GM18873 (cell line): Measurements from ENCODE around the gene AKAP7.
"Not testable (repeated sequence)": the region's sequence is repeated elsewhere in the genome, so short reads cannot be mapped to it uniquely, and the experiment has no call there.

Source experiments
- ATAC-seq: cut with Tn5 transposase; IDR thresholded peaks from one replicate; pipeline ENCODE4 v1.9.1; 2021; ENCODE audit warnings: mild to moderate bottlenecking, moderate library complexity, moderate number of reproducible peaks; ENCODE audit not compliant: unreplicated experiment, low FRiP score

The AKAP7 gene

DNA sequence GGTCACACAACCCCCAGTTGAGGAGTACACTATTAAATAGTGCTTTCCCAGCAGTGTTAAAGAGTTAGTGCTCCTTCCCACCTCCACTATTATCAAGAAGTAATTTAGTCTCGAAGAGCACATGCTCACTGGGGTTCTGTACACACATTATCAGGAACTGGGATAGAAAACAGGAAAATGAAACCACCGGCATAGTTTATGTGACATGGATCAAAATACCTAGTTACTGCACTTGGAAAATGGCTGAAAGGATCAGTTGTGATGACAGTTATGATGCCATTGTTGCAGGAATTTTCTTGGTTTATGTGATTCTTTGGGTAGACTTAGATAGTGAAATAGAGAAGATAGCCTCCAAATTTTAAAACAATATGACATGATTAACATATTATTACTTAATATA is 152.9 kb downstream of the AKAP7 start:
- ATAC-seq: no peak

DNA sequence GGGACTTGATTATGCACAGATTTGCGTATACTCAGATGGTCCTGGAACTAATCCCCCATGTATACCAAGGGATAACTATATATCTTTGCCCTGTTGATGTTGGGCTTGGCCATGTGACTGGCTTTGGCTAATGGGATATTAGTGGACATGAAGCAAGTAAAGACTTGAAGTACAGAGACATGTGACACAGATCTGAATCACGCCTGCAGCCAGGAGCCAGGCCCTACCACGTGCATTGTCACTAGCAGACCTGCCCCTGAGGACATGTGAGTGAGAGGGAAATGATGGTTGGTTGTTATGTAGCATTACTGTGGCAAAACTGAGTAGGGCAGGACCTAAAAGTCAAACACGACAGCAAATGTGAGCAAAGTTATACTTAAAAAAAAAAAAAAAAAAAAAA is 155.7 kb downstream of the AKAP7 start:
- ATAC-seq: no peak

DNA sequence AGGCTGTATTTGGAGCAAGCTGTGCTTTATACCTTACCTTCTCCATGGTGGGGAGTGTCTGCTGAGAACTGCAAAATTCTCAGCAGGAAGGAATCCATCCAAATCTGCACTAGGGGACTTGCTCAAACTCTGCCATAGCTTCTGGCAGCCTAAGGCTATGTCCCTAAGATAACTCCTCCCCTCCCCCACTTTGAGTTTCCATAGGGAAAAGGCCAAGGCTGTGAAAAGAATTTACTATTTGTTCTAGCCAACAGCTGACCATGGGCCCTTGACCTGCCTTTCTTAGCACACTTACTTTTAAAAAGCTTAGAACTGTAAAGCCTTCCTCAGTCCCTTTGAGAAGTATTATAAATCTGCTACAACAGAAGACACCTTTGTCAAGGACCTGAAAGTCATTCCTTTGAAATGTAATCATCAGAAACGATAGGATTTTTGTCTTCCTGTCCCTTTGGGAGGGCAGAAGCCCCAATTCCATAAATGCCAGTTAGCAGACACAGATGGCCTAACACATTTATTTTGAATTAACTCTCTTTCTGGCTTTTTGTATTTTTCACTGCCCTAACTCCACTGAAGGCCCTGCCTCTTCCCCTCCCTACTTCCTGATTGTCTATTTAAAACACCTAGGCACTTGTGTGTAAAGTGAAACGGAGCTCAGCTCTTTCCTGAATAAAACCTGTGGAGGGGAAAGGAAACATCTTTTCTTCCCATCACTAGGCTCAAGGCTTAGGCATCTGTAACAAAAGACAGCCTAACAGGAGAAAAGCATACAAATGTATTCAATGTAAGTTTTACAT is 157.1 kb downstream of the AKAP7 start:
- ATAC-seq: no peak

DNA sequence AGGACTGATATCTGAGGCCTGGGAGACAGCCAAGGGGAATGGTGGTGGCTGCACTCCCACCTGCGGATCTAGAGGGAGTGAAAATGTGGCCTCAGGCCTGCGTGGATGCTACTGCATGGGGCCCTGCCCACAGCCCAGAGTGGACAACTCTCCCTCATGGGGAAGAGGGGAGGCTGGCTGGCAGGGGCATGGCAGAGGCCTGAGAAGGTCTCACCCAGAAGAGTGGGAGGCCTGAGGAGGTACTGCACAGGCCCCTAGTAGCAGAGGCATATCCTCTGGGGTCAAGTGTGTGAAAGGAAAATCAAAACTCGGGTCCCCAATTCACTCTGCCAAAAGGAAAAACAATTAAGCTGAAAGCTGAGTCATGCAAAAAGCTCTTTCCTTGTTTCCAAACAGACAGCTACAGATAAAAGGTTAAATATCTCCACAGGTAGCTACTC is 158.2 kb downstream of the AKAP7 start:
- ATAC-seq: no peak

DNA sequence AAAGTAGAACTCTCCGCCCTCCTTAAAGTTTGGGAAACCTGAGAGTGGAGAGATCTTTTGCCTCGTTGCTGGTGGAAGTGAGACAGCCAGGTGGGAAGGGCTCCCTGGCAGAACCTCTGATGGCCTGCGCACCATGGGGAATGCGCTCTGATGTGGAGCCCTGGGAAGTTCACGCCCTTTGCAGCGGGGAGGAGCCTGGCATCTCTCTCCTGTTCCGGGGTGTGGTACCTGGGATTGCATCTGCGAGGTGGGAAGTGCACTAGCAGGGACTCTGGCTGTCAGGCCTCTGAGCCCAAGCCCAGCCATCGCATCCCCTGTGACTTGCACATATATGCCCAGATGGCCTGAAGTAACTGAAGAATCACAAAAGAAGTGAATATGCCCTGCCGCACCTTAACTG is 159.8 kb downstream of the AKAP7 start:
- ATAC-seq: no peak

DNA sequence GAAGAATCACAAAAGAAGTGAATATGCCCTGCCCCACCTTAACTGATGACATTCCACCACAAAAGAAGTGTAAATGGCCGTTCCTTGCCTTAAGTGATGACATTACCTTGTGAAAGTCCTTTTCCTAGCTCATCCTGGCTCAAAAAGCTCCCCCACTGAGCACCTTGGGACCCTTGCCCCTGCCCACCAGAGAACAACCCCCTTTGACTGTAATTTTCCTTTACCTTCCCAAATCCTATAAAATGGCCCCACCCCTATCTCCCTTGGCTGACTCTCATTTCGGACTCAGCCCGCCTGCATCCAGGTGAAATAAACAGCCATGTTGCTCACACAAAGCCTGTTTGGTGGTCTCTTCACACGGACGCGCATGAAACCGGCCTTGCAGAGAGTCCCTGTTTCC is 165.6 kb downstream of the AKAP7 start:
- ATAC-seq: not testable (repeated sequence)

DNA sequence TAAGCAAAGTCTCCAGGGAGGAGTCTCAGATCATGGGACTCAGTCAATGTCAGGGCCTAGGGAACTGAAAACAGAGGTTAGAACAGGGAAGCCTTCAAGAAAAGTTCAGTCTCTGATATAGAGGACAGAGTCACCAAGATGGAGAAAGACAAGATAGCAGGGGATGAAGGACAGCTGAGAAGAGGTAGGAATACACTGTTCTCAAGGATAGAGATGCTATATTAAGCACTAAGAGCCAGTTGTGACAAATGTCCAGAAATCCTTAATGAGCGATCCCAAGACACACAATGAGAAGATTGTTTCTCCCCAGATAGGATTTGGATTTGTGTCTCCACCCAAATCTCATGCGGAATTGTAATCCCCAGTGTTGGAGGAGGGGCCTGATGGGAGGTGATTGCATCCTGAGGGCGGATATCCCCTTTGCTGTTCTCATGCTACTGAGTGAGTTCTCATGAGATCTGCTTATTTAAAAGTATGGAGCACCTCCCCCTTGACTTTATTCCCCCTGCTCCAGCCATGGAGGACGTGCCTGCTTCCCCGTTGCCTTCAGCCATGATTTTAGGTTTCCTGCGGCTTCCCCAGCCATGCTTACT is 168.2 kb downstream of the AKAP7 start:
- ATAC-seq: no peak

DNA sequence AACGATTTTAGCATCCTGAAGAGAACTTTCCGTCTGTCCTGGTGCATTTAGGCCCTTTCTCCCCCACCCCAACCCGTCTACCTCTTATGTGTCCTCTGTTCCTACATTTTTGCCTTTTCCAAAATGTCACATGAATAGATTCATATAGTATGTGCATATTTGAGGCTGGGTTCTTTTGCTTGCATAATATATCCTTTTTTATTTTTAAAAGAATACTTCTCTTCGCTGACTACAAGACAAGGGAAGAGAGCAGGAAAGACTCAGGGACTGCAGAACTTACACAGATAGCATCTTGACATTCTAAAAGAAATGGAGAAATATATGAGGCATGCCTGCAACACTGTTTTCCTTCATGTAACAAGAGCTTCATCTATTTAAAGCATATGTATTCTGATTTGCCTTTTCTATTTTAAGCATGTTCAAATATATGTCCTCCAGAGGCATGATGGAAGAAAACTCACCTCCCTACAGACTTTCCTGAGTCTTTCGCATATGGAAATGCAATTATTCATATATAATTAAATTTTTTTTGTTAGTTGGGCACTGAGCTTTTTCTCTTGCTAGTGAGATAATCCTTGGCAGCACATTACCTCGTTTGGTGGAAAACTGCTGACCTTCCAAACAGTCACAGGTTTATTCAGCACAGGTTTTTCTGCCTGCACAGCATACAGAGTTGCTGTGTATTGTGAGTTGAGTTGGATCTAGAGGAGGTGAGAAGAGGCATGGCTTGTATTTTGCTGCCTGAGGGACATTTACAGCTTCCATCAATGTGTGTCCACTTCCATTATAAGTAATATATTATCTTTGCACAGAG is 170.0 kb downstream of the AKAP7 start:
- no peak for ATAC-seq

DNA sequence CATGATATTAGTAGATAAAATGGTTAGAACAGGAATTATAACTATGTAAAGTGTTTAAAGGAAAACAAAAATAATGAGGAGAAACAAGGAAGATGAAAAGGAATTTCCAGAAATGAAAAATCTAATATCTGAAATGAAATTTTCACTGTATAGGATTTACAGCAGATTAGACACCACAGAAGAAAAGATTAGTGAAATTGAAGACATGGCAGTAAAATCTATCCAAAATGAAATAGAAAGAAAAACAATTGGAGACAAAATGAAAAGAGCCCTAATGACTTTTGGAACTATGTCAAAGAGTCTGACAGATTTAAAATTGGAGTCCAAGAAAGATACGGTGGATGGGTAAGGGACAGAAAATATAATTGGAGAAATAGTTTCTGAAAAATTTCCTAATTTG is 174.2 kb downstream of the AKAP7 start:
- no peak for ATAC-seq

DNA sequence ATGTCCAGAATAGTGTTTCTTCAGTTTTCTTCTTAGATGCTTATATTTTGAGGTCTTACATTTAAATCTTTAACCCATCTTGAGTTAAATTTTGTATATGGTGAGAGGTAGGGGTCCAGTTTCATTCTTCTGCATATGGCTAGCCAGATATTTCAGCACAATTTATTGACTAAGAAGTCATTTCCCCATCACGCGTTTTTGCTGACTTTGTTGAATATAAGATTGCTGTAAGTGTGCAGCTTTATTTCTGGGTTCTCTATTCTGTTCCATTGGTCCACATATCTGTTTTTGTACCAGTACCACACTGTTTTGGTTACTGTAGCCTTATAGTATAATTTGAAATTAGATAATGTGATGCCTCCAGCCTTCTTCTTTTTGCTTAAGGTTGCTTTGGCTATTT is 179.6 kb downstream of the AKAP7 start:
- no peak for ATAC-seq

DNA sequence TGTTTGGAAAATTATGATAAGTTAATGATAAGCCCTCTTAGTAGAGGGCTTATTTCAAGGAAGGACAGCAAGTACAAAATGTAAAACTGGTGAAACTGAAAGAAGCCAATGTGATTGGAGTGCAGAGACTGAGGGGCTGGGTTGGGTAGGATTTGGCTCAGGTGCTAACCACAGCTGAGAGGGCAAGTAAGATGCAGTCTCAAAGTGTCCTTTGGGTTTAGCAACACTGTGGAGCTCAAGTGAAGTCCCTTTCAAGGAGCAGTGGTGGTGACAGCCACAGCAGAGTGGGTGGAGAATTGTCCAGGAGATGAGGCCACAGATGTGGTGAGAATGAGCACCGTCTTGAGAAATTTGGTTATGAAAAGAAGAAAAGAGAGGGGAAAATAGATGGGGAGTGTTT is 181.4 kb downstream of the AKAP7 start:
- ATAC-seq: no peak

DNA sequence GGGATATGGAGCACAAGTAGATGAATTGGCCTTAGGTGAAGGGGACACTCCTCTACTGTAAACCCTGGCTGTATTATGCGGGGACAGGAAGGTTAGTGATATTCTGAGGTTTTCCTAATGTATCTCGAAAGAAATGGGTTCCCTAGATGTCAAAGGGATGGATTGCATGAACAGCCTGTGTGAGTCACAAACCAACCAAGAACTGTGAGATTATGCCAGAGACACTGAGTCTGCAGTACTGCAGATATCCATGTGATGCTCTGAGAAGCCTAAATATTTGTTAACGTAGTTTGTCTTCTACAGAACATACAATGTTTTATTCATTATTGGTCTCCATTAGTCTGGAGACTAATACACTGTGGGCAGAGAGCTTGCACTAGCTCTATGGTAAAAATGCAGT is 182.2 kb downstream of the AKAP7 start:
- no peak for ATAC-seq

DNA sequence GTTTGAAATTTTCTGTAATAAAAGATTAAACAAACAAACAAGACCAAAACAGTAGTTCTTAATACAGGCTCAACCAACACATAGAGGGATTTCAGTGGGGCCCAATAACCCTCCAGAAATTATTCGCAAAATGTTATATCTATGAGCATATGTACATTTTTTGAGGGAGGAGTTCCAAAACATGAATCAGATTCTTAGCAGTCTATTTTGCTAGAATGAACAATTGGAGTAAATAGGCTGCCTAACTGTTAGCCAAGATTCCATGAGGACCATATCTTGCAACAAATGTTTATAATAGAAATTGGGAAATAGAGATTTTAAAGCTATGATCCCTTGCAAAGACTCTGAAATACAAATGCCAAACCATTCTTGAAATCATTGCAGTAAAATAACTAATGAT is 186.3 kb downstream of the AKAP7 start:
- ATAC-seq: no peak

DNA sequence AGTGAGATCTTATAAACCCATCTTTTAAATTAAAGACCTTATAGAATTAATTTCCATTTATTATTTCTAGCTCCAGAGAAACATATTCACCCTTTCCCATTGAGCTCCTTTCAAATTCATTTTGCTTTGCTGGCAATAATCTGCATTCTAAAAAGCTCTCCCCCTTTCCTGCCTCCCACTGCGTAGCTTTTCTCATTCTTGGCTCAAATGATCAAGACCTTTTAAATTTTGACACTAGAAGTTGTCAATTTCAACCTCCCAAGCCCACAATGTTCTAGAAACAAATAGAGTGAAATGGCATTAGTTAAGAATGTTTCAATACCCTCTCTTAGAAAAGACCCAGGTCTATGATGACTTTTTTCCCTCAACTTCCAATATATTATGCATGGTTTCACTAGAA is 186.9 kb downstream of the AKAP7 start:
- ATAC-seq: no peak

DNA sequence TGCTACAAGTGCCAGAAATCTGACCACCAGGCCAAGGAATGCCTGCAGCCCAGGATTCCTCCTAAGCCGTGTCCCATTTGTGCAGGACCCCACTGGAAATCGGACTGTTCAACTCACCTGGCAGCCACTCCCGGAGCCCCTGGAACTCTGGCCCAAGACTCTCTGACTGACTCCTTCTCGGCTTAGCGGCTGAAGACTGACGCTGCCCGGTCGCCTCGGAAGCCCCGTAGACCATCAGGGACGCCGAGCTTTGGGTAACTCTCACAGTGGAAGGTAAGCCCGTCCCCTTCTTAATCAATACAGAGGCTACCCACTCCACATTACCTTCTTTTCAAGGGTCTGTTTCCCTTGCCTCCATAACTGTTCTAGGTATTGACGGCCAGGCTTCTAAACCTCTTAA is 190.4 kb downstream of the AKAP7 start:
- ATAC-seq: not testable (repeated sequence)

DNA sequence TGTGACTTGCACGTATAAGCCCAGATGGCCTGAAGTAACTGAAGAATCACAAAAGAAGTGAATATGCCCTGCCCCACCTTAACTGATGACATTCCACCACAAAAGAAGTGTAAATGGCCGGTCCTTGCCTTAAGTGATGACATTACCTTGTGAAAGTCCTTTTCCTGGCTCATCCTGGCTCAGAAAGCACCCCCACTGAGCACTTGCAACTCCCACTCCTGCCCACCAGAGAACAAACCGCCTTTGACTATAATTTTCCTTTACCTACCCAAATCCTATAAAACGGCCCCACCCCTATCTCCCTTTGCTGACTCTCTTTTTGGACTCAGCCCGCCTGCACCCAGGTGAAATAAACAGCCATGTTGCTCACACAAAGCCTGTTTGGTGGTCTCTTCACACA is 193.5 kb downstream of the AKAP7 start:
- not testable (repeated sequence) for ATAC-seq

DNA sequence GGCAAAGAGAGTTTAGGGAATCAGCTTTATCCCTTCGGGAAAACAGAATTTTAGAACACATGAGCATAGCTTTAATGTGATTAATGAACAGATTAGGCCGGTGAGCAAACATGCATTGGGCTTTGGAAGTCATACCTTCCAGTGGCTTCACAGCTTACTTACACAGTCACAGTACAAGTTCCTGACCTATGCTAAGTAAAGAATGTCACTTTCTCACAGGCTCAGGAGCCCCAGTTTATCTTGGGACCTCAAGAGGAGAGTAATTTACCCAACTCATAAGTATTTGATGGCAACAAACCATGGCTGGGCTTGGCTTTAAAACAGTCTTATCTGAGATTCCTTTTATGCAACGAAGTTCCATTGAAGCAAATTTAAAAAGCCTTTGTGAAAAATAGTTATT is 195.9 kb downstream of the AKAP7 start:
- ATAC-seq: no peak

DNA sequence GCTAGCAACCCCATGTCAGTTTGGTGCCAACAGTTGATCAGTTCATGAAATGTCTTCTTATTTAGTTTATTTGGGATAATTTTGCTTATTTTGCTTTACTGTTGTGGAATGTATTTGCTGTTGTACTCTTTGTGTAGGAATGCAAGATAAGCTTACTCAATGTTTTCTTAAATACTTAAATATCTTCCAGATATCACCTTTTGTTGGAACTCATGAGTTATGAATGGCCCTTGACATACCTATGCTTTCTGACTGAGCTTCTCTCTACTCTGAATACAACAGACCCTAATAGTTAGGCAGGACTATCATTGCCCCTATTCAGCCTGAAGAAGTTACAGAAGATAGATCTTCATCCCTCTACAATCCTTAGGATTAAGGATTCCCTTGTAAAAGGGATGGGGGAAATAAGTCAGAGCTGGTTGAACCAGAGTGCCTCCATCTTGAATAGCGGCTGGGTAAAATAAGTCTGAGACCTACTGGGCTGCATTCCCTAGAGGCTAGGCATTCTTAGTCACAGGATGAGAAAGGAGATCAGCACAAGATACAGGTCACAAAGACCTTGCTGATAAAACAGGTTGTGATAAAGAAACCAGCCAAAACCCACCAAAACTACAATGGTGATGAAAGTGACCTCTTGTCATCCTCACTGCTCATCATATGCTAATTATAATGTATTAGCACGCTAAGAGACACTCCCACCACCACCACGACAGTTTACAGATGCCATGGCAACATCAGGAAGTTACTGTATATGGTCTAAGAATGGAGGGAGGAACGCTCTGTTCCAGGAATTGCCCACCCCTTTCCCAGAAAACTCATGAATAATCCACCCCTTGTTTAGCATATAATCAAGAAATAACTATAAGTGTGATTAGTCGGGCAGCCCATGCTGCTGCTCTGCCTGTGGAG is 196.9 kb downstream of the AKAP7 start:
- ATAC-seq: no peak
